Activated CD4-positive, alpha-beta T cell treated with anti-CD3 and anti-CD28 coated beads, Interleukin-2, amount 50 U/mL, for 24 hours (primary cell): ENCODE data around the gene AMZ1.

Source experiments
- DNase-seq, 2 donors: peaks; one replicate each; pipeline ENCODE4 v3.0.0-alpha.2; 2020; ENCODE audit warnings: low read depth in 1 of 2, low spot score in 1 of 2

AMZ1 gene

GRCh38 chr7:2687881-2688318 is at the start of gene AMZ1:
AMZ1 (plus strand) TSS chr7:2688202; CDS start chr7:2700452, 12,250 bp downstream.
- no peak for DNase-seq

GRCh38 chr7:2638224-2638991 is 49.6 kb upstream of the AMZ1 start:
- DNase-seq, result no peak

- DNase-seq, result no peak
Measured at GRCh38 chr7:2639181-2639681, 48.8 kb upstream of the AMZ1 start.

- no peak for DNase-seq
Measured at GRCh38 chr7:2639695-2640481, 48.1 kb upstream of the AMZ1 start.

- no peak for DNase-seq
Measured at GRCh38 chr7:2640482-2640830, 47.5 kb upstream of the AMZ1 start.

- no peak for DNase-seq
Measured at GRCh38 chr7:2640846-2641316, 47.1 kb upstream of the AMZ1 start.

GRCh38 chr7:2641406-2642393 is 46.3 kb upstream of the AMZ1 start:
- DNase-seq, result no peak

- no peak for DNase-seq
Measured at GRCh38 chr7:2643386-2644219, 44.4 kb upstream of the AMZ1 start.

GRCh38 chr7:2644220-2644561 is 43.8 kb upstream of the AMZ1 start:
- no peak for DNase-seq

- DNase-seq, result no peak
Measured at GRCh38 chr7:2644562-2645273, 43.3 kb upstream of the AMZ1 start.

- DNase-seq, result no peak
Measured at GRCh38 chr7:2645274-2645868, 42.6 kb upstream of the AMZ1 start.

- no peak for DNase-seq
Measured at GRCh38 chr7:2646336-2646679, 41.7 kb upstream of the AMZ1 start.

- no peak for DNase-seq
Measured at GRCh38 chr7:2646680-2647571, 41.1 kb upstream of the AMZ1 start.

- DNase-seq, result no peak
Measured at GRCh38 chr7:2647594-2648172, 40.3 kb upstream of the AMZ1 start.

- no peak for DNase-seq
Measured at GRCh38 chr7:2649139-2649838, 38.7 kb upstream of the AMZ1 start.

GRCh38 chr7:2649991-2650390 is 38.0 kb upstream of the AMZ1 start:
- no peak for DNase-seq

GRCh38 chr7:2650451-2650850 is 37.6 kb upstream of the AMZ1 start:
- no peak for DNase-seq
